HEK293 (cell line): ENCODE results near the gene NABP1.

ENCODE experiments used
- CTCF ChIP-seq: fragments of 450-650 bp; formaldehyde crosslinking; IDR thresholded peaks from 2 replicates; pipeline ENCODE4 v1.5.1; 2016; ENCODE audit warnings: missing biosample characterization, missing genetic modification characterization
- PATZ1 ChIP-seq: fragments of 450-650 bp; formaldehyde crosslinking; IDR thresholded peaks from 2 replicates; pipeline ENCODE4 v1.5.1; 2016; ENCODE audit warnings: missing biosample characterization, missing genetic modification characterization
- ZNF311 ChIP-seq: fragments of 450-650 bp; formaldehyde crosslinking; IDR thresholded peaks from 2 replicates; pipeline ENCODE4 v1.5.1; 2017; ENCODE audit warnings: missing biosample characterization, missing genetic modification characterization, borderline replicate concordance
- ZNF501 ChIP-seq: fragments of 450-650 bp; formaldehyde crosslinking; IDR thresholded peaks from 2 replicates; pipeline ENCODE4 v1.5.1; 2016; ENCODE audit warnings: missing biosample characterization, missing genetic modification characterization
- ZNF639 ChIP-seq: fragments of 450-650 bp; formaldehyde crosslinking; IDR thresholded peaks from 2 replicates; pipeline ENCODE4 v1.5.1; 2016; ENCODE audit warnings: missing biosample characterization, missing genetic modification characterization
- ZNF664 ChIP-seq: fragments of 450-650 bp; formaldehyde crosslinking; IDR thresholded peaks from 2 replicates; pipeline ENCODE4 v1.5.1; 2016; ENCODE audit warnings: missing biosample characterization, missing genetic modification characterization
- ZNF704 ChIP-seq: fragments of 450-650 bp; formaldehyde crosslinking; IDR thresholded peaks from 2 replicates; pipeline ENCODE4 v1.5.1; 2016; ENCODE audit warnings: missing biosample characterization, missing genetic modification characterization
- ZNF792 ChIP-seq: fragments of 450-650 bp; formaldehyde crosslinking; IDR thresholded peaks from 2 replicates; pipeline ENCODE4 v1.5.1; 2016; ENCODE audit warnings: missing biosample characterization, missing genetic modification characterization
- ZSCAN30 ChIP-seq: fragments of 450-650 bp; IDR thresholded peaks from 2 replicates; pipeline ENCODE4 v1.5.1; 2018; ENCODE audit warnings: missing biosample characterization, mild to moderate bottlenecking, missing genetic modification characterization, moderate library complexity

GRCh38 chr2:191661097-191661924 is 16.6 kb upstream of the NABP1 start:
- TF ChIP-seq ZNF792 (tag by site-specific recombination), result no peak
- no peak for TF ChIP-seq ZSCAN30 (tag by site-specific recombination)
- no peak for TF ChIP-seq ZNF501 (tag by site-specific recombination)
- TF ChIP-seq CTCF (tag by site-specific recombination), result no peak
- no peak for TF ChIP-seq ZNF704 (tag by site-specific recombination)
- TF ChIP-seq PATZ1 (tag by site-specific recombination), result no peak
- no peak for TF ChIP-seq ZNF311 (tag by site-specific recombination)
- TF ChIP-seq ZNF664, result no peak
- TF ChIP-seq ZNF639 (tag by site-specific recombination), result no peak
